HCT116 (cell line): Measurements from ENCODE around the gene RPL28. TPM values are rescaled to one million over a fixed set of nuclear protein-coding genes. Genes with fewer than 3 reads are reported as not detected.

Source experiments
- ATAC-seq: fragments of 200-7000 bp; cut with Tn5 transposase; 2 replicates; pipeline ENCODE4 v1.9.1; 2020; ENCODE audit warnings: mild to moderate bottlenecking, moderate library complexity
- BruUV-seq: library from RNA; stranded (reverse); fragments of 400-500 nt; replicated peaks from 2 replicates; lab custom pipeline; 2021; lab: Mats Ljungman, UMichigan
- CTCF ChIA-PET: fragments of 300-600 bp; sonication (Branson Sonifier 250); formaldehyde crosslinking; loops from one replicate; lab custom pipeline; 2021; ENCODE audit warnings: antibody characterized with exemption; lab: Charles Lee
- POLR2A ChIA-PET: fragments of 300-600, 350-600 bp; sonication (Branson Sonifier 250); formaldehyde crosslinking; loops from one replicate; lab custom pipeline; 2021; ENCODE audit warnings: antibody characterized with exemption; lab: Charles Lee
- RAD21 ChIA-PET, 2 experiments: fragments of 300-600 bp; sonication (Branson Sonifier 250); formaldehyde crosslinking; loops; one replicate each; lab custom pipeline; 2023; ENCODE audit warnings: low total read pairs in 2 of 2; ENCODE audit not compliant: uncharacterized antibody in 2 of 2, unreplicated experiment in 2 of 2, low non-redundant PET in 1 of 2; lab: Charles Lee
- DNase-seq: peaks from one replicate; pipeline ENCODE4 v3.0.0-alpha.2; 2010; ENCODE audit warnings: low read depth, low spot score
- H2AFZ ChIP-seq: fragments of 200-600 bp; shearing (Covaris generic), sonication (generic); 2 replicates; pipeline ENCODE4 v1.6.1; 2017; ENCODE audit warnings: low read depth, mixed run types, mixed read lengths, antibody characterized with exemption, low read length; ENCODE audit not compliant: poor library complexity, severe bottlenecking
- H3K27ac ChIP-seq: 2 replicates; pipeline ENCODE4 v1.5.1; 2012; ENCODE audit warnings: low read depth, low read length
- H3K27me3 ChIP-seq: fragments of 200-600 bp; sonication (generic); 2 replicates; pipeline ENCODE4 v1.6.1; 2016; ENCODE audit warnings: mixed run types, low read length, mixed read lengths; ENCODE audit not compliant: insufficient read depth
- H3K36me3 ChIP-seq, 2 experiments: fragments of 200-500 bp in 1 of 2; fragments of 200-600 bp in 1 of 2; sonication (Bioruptor generic) in 1 of 2; sonication (generic) in 1 of 2; 2 replicates each; pipeline versions ENCODE4 v1.5.1 to v1.6.1; 2014 to 2016; ENCODE audit warnings: low read length in 2 of 2, inconsistent platforms in 1 of 2, mixed read lengths in 1 of 2, mixed run types in 1 of 2; ENCODE audit not compliant: insufficient read depth in 2 of 2, control insufficient read depth in 1 of 2
- H3K4me1 ChIP-seq, 2 experiments: fragments of 200-600 bp in 1 of 2; sonication (generic) in 1 of 2; 2 replicates each; pipeline versions ENCODE4 v1.5.1 to v1.6.1; 2012 to 2017; ENCODE audit warnings: low read length in 2 of 2, inconsistent platforms in 1 of 2, mild to moderate bottlenecking in 1 of 2, mixed read lengths in 1 of 2, mixed run types in 1 of 2, moderate library complexity in 1 of 2; ENCODE audit not compliant: insufficient read depth in 2 of 2, control insufficient read depth in 1 of 2
- H3K4me2 ChIP-seq: fragments of 200-600 bp; sonication (generic); 2 replicates; pipeline ENCODE4 v1.6.1; 2017; ENCODE audit warnings: mixed run types, low read length, mixed read lengths
- H3K4me3 ChIP-seq, 2 experiments: fragments of 200-600 bp in 1 of 2; sonication (generic) in 1 of 2; replicated peaks in 1 of 2; 2 replicates each; pipeline ENCODE4 v1.5.1; 2011 to 2016; ENCODE audit warnings: low read length in 2 of 2, control low read depth in 1 of 2, low read depth in 1 of 2, mild to moderate bottlenecking in 1 of 2, mixed read lengths in 1 of 2, mixed run types in 1 of 2
- H3K79me2 ChIP-seq: fragments of 200-600 bp; sonication (generic); 2 replicates; pipeline ENCODE4 v1.6.1; 2017; ENCODE audit warnings: mild to moderate bottlenecking, mixed run types, low read length, moderate library complexity, mixed read lengths; ENCODE audit not compliant: insufficient read depth
- H3K9ac ChIP-seq: fragments of 200-600 bp; sonication (generic); 2 replicates; pipeline ENCODE4 v1.6.1; 2016; ENCODE audit warnings: low read length, mixed read lengths
- H3K9me2 ChIP-seq: fragments of 200-600 bp; sonication (generic), shearing (Covaris generic); 2 replicates; pipeline ENCODE4 v1.6.1; 2017; ENCODE audit warnings: mixed run types, mild to moderate bottlenecking, moderate library complexity; ENCODE audit not compliant: insufficient read depth
- H3K9me3 ChIP-seq, 2 experiments: fragments of 200-500 bp in 1 of 2; fragments of 200-600 bp in 1 of 2; sonication (Bioruptor generic) in 1 of 2; sonication (generic) in 1 of 2; 2 replicates each; pipeline ENCODE4 v1.6.1; 2014 to 2017; ENCODE audit warnings: low read length in 2 of 2, mixed read lengths in 2 of 2, inconsistent platforms in 1 of 2, low read depth in 1 of 2, mild to moderate bottlenecking in 1 of 2, mixed run types in 1 of 2, moderate library complexity in 1 of 2; ENCODE audit not compliant: control insufficient read depth in 1 of 2, insufficient read depth in 1 of 2
- H4K20me1 ChIP-seq: fragments of 200-600 bp; sonication (generic), shearing (Covaris generic); 2 replicates; pipeline ENCODE4 v1.6.1; 2017; ENCODE audit warnings: mixed run types, mild to moderate bottlenecking, moderate library complexity; ENCODE audit not compliant: insufficient read depth
- CBX3 ChIP-seq: IDR thresholded peaks from 2 replicates; pipeline ENCODE4 v1.6.1; 2012; ENCODE audit warnings: low read depth
- CEBPB ChIP-seq: IDR thresholded peaks from 2 replicates; pipeline ENCODE4 v1.6.1; 2012; ENCODE audit warnings: low read depth
- EGR1 ChIP-seq: IDR thresholded peaks from 2 replicates; pipeline ENCODE4 v1.6.1; 2012; ENCODE audit warnings: low read depth
- EZH2phosphoT487 ChIP-seq: fragments of 200-600 bp; IDR thresholded peaks from 2 replicates; pipeline ENCODE4 v1.6.1; 2018; ENCODE audit warnings: antibody characterized with exemption, borderline replicate concordance
- JUND ChIP-seq: IDR thresholded peaks from 2 replicates; pipeline ENCODE4 v1.6.1; 2012
- MAX ChIP-seq: IDR thresholded peaks from 2 replicates; pipeline ENCODE4 v1.6.1; 2012
- REST ChIP-seq: IDR thresholded peaks from 2 replicates; pipeline ENCODE4 v1.6.1; 2012; ENCODE audit warnings: low read depth
- SIN3A ChIP-seq: IDR thresholded peaks from 2 replicates; pipeline ENCODE4 v1.6.1; 2012; ENCODE audit warnings: low read depth
- SP1 ChIP-seq: IDR thresholded peaks from 2 replicates; pipeline ENCODE4 v1.6.1; 2012; ENCODE audit warnings: low read depth
- TCF7L2 ChIP-seq: IDR thresholded peaks from 2 replicates; pipeline ENCODE4 v1.7.0; 2011; ENCODE audit warnings: borderline replicate concordance, inconsistent platforms; ENCODE audit not compliant: insufficient read depth, insufficient read length; ENCODE audit errors: extremely low read depth
- YY1 ChIP-seq: IDR thresholded peaks from 2 replicates; pipeline ENCODE4 v1.6.1; 2011; ENCODE audit warnings: low read length, low read depth, moderate library complexity, mild to moderate bottlenecking; ENCODE audit not compliant: insufficient replicate concordance; ENCODE audit errors: extremely low read depth
- intact Hi-C: fragments of 100-400 bp; cut with micrococcal nuclease; formaldehyde crosslinking; loops from 2 replicates; pipeline ENCODE4 v1.10.0; 2022
- total RNA-seq: library from RNA; stranded (reverse); gene quantifications from one replicate; pipeline ENCODE4 v1.2.1, GENCODE V29; 2021; ENCODE audit not compliant: unreplicated experiment
- TF ChIP-seq, protein P1 (sequence below): IDR thresholded peaks from 2 replicates; pipeline ENCODE4 v1.6.1; 2012

The RPL28 gene
- total RNA-seq, 1 experiment from 2014 or later = 3,050 TPM

GRCh38 chr19:55441692-55442321 lies 56.1 kb downstream of the RPL28 start:
- H3K27me3 ChIP-seq = peaks cover 19% of the 10 kb centered on the region; the same call in 1 of the 2 replicates
- no peaks in the 10 kb centered on the region for H4K20me1 ChIP-seq
- DNase-seq (no peak), ATAC-seq (peak; percentile 72)
- no peak overlapping the region for H2AFZ ChIP-seq
- TF ChIP-seq, protein P1, sequence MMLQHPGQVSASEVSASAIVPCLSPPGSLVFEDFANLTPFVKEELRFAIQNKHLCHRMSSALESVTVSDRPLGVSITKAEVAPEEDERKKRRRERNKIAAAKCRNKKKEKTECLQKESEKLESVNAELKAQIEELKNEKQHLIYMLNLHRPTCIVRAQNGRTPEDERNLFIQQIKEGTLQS = no peak
- TF ChIP-seq MAX (peak; percentile 58; the same call in 1 of the 2 replicates), SIN3A (no peak)
- ChIA-PET RAD21 (no interaction called here), POLR2A (no interaction called here), CTCF (no interaction called here)
- H3K9me3 ChIP-seq = no peaks in the 10 kb centered on the region
- H3K36me3 ChIP-seq = no peaks in the 10 kb centered on the region
- H3K4me1 ChIP-seq = peaks cover 0 to 10% of the 10 kb centered on the region in 2 experiments; a peak in 2 of 4 replicates
- no peak overlapping the region for H3K4me3 ChIP-seq
- H3K9ac ChIP-seq = no peak overlapping the region
- H3K79me2 ChIP-seq = no peaks in the 10 kb centered on the region
- no peak overlapping the region for H3K27ac ChIP-seq
- BruUV-seq = no TSS peak
- peak overlapping the region; percentile 40 for H3K4me2 ChIP-seq
- intact Hi-C loops = loop anchor here (10.0 kb wide), 1 partner anchor 227 kb away; no protein-coding TSS in a partner anchor
- H3K9me2 ChIP-seq = no peaks in the 10 kb centered on the region

GRCh38 chr19:55442372-55442961 lies 56.7 kb downstream of the RPL28 start:
- ATAC-seq (peak; percentile 68), DNase-seq (no peak)
- CTCF ChIA-PET = no interaction called here
- no peak overlapping the region; the same call in 1 of the 2 replicates for H3K27ac ChIP-seq
- H3K36me3 ChIP-seq = no peaks in the 10 kb centered on the region
- no peak overlapping the region for H2AFZ ChIP-seq
- RAD21 ChIA-PET = no interaction called here
- peaks cover 19% of the 10 kb centered on the region; the same call in 1 of the 2 replicates for H3K27me3 ChIP-seq
- H3K79me2 ChIP-seq = no peaks in the 10 kb centered on the region
- peaks cover 0 to 10% of the 10 kb centered on the region in 2 experiments; a peak in 2 of 4 replicates for H3K4me1 ChIP-seq
- BruUV-seq = no TSS peak
- peak overlapping the region; percentile 40 for H3K4me2 ChIP-seq
- intact Hi-C loops = loop anchor here (10.0 kb wide), 1 partner anchor 228 kb away; no protein-coding TSS in a partner anchor
- H4K20me1 ChIP-seq = no peaks in the 10 kb centered on the region
- H3K9me2 ChIP-seq = no peaks in the 10 kb centered on the region
- no peak overlapping the region for H3K4me3 ChIP-seq
- POLR2A ChIA-PET = no interaction called here
- H3K9me3 ChIP-seq = no peaks in the 10 kb centered on the region
- H3K9ac ChIP-seq = no peak overlapping the region
- TF ChIP-seq JUND = no peak
- no peak for TF ChIP-seq TCF7L2
- no peak for TF ChIP-seq CBX3
- TF ChIP-seq, protein P1 = no peak
- no peak for TF ChIP-seq EZH2phosphoT487
- no peak for TF ChIP-seq YY1
- no peak for TF ChIP-seq SP1
- TF ChIP-seq REST = no peak
- TF ChIP-seq EGR1 = no peak
- TF ChIP-seq CEBPB = no peak
